A673 (cell line): Measurements from ENCODE around the gene PSMD3. TPM values are rescaled to one million over a fixed set of nuclear protein-coding genes. Genes with fewer than 3 reads are reported as not detected.

ENCODE experiments used
- BruUV-seq: library from RNA; stranded (reverse); fragments of 400-500 nt; replicated peaks from 2 replicates; lab custom pipeline; 2021; lab: Mats Ljungman, UMichigan
- CTCF ChIA-PET: fragments of 300-600 bp; sonication (Branson Sonifier 250); formaldehyde crosslinking; loops from one replicate; lab custom pipeline; 2022; ENCODE audit warnings: antibody characterized with exemption; lab: Charles Lee
- POLR2A ChIA-PET: fragments of 300-600 bp; sonication (Branson Sonifier 250); formaldehyde crosslinking; loops from one replicate; lab custom pipeline; 2022; ENCODE audit warnings: antibody characterized with exemption; ENCODE audit not compliant: low non-redundant PET; lab: Charles Lee
- DNase-seq: peaks from one replicate; pipeline ENCODE4 v3.0.0-alpha.2; 2015; ENCODE audit warnings: low spot score
- H3K27ac ChIP-seq: fragments of 200-600 bp; sonication (generic); 2 replicates; pipeline ENCODE4 v1.5.1; 2016; ENCODE audit warnings: mixed run types, low read depth, mild to moderate bottlenecking, mixed read lengths, antibody characterized with exemption, low read length; ENCODE audit not compliant: poor library complexity, severe bottlenecking
- H3K27me3 ChIP-seq: fragments of 200-600 bp; sonication (generic); replicated peaks from 2 replicates; pipeline ENCODE4 v1.6.1; 2017; ENCODE audit warnings: mixed run types, low read depth, mild to moderate bottlenecking, mixed read lengths, antibody characterized with exemption, low read length; ENCODE audit not compliant: insufficient read depth, poor library complexity
- H3K36me3 ChIP-seq: fragments of 200-600 bp; sonication (generic); 2 replicates; pipeline ENCODE4 v1.6.1; 2016; ENCODE audit warnings: mixed run types, mild to moderate bottlenecking, mixed read lengths, antibody characterized with exemption, low read length; ENCODE audit not compliant: insufficient read depth, poor library complexity, severe bottlenecking
- H3K4me1 ChIP-seq: fragments of 200-600 bp; sonication (generic); 2 replicates; pipeline ENCODE4 v1.6.1; 2017; ENCODE audit warnings: mixed run types, mild to moderate bottlenecking, mixed read lengths, antibody characterized with exemption, low read length; ENCODE audit not compliant: insufficient read depth, poor library complexity, severe bottlenecking
- H3K4me3 ChIP-seq: fragments of 200-600 bp; sonication (generic); 2 replicates; pipeline ENCODE4 v1.5.1; 2016; ENCODE audit warnings: low read depth, mixed run types, mild to moderate bottlenecking, mixed read lengths, low read length; ENCODE audit not compliant: poor library complexity, severe bottlenecking
- H3K9me3 ChIP-seq: fragments of 200-600 bp; sonication (generic); 2 replicates; pipeline ENCODE4 v1.6.1; 2016; ENCODE audit warnings: mixed run types, low read depth, mild to moderate bottlenecking, mixed read lengths, antibody characterized with exemption, low read length; ENCODE audit not compliant: poor library complexity, severe bottlenecking
- EZH2 ChIP-seq: fragments of 200-600 bp; sonication (generic); IDR thresholded peaks from 2 replicates; pipeline ENCODE4 v1.6.1; 2017; ENCODE audit warnings: borderline replicate concordance, low read depth, mild to moderate bottlenecking, mixed read lengths, antibody characterized with exemption, low read length; ENCODE audit not compliant: poor library complexity, severe bottlenecking
- intact Hi-C: fragments of 100-400 bp; cut with micrococcal nuclease; formaldehyde crosslinking; loops from one replicate; pipeline ENCODE4 v1.10.0; 2022; ENCODE audit not compliant: unreplicated experiment
- total RNA-seq: library from RNA; stranded (reverse); gene quantifications from 2 replicates; pipeline ENCODE4 v1.2.3, GENCODE V29; 2021
- TF ChIP-seq, protein P1 (sequence below): fragments of 300-800, 200-600 bp; sonication (generic); conservative IDR thresholded peaks from 2 replicates; pipeline ENCODE4 v1.5.1; 2017; ENCODE audit warnings: low read depth, mild to moderate bottlenecking, antibody characterized with exemption, low read length, moderate library complexity, mixed read lengths

PSMD3 gene
- total RNA-seq, 1 experiment from 2014 or later: 161 TPM

DNA sequence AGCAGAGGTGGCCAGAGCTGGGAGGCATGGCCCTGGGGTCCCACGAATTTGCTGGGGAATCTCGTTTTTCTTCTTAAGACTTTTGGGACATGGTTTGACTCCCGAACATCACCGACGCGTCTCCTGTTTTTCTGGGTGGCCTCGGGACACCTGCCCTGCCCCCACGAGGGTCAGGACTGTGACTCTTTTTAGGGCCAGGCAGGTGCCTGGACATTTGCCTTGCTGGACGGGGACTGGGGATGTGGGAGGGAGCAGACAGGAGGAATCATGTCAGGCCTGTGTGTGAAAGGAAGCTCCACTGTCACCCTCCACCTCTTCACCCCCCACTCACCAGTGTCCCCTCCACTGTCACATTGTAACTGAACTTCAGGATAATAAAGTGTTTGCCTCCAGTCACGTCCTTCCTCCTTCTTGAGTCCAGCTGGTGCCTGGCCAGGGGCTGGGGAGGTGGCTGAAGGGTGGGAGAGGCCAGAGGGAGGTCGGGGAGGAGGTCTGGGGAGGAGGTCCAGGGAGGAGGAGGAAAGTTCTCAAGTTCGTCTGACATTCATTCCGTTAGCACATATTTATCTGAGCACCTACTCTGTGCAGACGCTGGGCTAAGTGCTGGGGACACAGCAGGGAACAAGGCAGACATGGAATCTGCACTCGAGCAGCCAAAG is 36.9 kb downstream of the PSMD3 start:
- TF ChIP-seq, protein P1, sequence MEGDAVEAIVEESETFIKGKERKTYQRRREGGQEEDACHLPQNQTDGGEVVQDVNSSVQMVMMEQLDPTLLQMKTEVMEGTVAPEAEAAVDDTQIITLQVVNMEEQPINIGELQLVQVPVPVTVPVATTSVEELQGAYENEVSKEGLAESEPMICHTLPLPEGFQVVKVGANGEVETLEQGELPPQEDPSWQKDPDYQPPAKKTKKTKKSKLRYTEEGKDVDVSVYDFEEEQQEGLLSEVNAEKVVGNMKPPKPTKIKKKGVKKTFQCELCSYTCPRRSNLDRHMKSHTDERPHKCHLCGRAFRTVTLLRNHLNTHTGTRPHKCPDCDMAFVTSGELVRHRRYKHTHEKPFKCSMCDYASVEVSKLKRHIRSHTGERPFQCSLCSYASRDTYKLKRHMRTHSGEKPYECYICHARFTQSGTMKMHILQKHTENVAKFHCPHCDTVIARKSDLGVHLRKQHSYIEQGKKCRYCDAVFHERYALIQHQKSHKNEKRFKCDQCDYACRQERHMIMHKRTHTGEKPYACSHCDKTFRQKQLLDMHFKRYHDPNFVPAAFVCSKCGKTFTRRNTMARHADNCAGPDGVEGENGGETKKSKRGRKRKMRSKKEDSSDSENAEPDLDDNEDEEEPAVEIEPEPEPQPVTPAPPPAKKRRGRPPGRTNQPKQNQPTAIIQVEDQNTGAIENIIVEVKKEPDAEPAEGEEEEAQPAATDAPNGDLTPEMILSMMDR: no peak
- no peak for TF ChIP-seq EZH2
- no TSS peak for BruUV-seq
- no peak for DNase-seq
- CTCF ChIA-PET: no interaction called here
- H3K27me3 ChIP-seq: no peaks in the 10 kb centered on the region
- no peak overlapping the region for H3K27ac ChIP-seq
- H3K9me3 ChIP-seq: no peaks in the 10 kb centered on the region
- POLR2A ChIA-PET: no interaction called here
- H3K4me1 ChIP-seq: no peaks in the 10 kb centered on the region
- intact Hi-C loops: loop anchor here (10.0 kb wide), 1 partner anchor 277 kb away; no protein-coding TSS in a partner anchor
- H3K4me3 ChIP-seq: no peak overlapping the region
- no peaks in the 10 kb centered on the region for H3K36me3 ChIP-seq

DNA sequence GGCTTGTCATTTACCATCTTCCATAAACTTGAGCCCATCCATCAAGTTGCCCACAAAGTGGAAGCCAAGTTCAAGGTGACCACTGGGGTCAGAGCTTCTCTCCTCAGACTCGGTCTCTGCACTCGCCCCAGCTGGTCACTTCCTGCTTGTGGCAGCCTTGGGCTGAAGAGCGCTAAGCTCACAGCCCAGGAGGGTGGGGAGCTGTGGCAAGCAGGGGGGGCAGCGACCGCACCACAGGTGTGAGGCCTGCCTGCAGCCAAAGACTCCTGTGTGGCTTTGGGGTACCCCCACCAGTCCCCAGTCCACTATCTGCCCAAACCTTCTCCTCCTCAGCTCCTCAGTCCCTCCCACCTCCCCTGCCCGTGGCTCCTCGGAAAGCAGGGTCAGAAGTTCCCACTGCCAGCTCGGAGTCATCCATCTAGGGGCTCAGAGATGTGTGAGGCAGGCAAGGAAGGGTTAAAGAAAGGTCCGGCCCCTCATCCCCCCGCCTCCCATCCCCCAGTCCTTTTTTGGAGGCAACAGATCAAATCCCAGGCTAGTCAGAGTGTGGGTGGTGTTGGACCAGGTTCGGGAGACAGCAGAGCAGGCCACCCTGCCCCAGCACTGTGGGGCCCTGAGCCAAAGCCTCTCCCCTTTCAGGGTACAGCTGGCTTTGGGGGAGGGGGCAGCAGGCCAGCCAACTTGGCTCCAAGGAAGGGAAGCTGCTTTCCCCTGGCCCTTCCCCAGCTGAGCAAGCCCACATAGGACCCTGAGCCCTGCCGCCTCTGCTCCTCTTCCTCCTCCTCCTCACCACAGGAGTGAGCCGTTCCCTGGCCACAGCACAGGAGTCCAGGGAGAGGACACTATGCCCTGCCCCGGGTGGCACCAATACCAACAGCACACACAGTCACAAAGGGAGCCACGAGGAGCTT is 37.9 kb downstream of the PSMD3 start:
- no peak overlapping the region for H3K27ac ChIP-seq
- DNase-seq: no peak
- H3K36me3 ChIP-seq: no peaks in the 10 kb centered on the region
- H3K27me3 ChIP-seq: no peaks in the 10 kb centered on the region
- TF ChIP-seq, protein P1: no peak
- TF ChIP-seq EZH2: no peak
- ChIA-PET CTCF (interaction anchor here (0.5 kb wide), 1 partner anchor 423 kb away, joined by 4 read pairs; no protein-coding TSS in a partner anchor), POLR2A (no interaction called here)
- no TSS peak for BruUV-seq
- no peak overlapping the region for H3K4me3 ChIP-seq
- intact Hi-C loops: loop anchor here (10.0 kb wide), 1 partner anchor 276 kb away; no protein-coding TSS in a partner anchor
- H3K9me3 ChIP-seq: no peaks in the 10 kb centered on the region
- H3K4me1 ChIP-seq: no peaks in the 10 kb centered on the region

DNA sequence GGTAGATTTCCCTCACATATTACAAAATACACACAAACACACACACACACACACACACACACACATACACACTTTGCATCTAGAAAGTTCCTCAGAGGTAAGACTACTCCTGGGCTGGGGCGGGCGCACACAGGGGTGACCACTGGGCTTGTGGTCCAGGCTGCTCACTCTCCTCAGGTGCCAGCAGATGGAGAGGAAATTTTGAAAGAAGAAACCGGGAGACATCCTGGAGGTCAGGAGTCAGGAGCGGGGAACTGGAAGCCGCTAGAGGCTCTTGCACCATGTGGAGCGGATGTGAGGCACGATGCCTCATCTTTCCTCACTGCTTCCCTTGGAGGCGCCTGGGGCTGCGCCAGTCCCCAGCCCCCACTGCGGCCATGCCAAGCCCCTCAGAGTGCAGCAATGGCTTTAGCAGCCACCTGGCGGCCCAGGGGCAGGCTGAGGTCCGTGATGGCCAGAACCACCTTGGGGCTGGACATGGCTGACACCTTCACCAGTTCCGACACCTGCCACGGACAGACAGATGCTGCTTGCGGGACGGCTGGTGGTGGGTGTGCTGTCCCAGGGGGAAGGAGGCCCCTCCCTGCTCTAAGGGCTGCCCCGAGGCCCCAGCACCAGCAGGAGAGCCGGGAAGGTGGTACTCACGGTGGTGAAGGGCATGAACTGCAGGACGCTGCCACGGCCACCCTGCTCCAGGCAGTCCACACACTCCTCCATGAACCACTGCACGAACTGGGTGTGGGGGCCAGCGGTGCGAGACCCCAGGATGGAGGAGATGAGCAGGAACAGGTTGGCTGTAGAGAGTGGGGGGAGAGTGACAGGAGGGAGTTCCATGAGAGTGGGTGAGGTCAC is 38.8 kb downstream of the PSMD3 start:
- H3K27ac ChIP-seq: no peak overlapping the region

More for the DNA sequence above, 38.8 kb downstream of the PSMD3 start:
- BruUV-seq: TSS peak; percentile 29
- no peak overlapping the region for H3K4me3 ChIP-seq
- no peak for DNase-seq
- H3K27me3 ChIP-seq: no peaks in the 10 kb centered on the region
- TF ChIP-seq, protein P1: no peak
- no peak for TF ChIP-seq EZH2
- intact Hi-C loops: loop anchor here (10.0 kb wide), 1 partner anchor 275 kb away; no protein-coding TSS in a partner anchor
- POLR2A ChIA-PET: no interaction called here
- no peaks in the 10 kb centered on the region for H3K9me3 ChIP-seq
- H3K4me1 ChIP-seq: no peaks in the 10 kb centered on the region
- CTCF ChIA-PET: no interaction called here
- H3K36me3 ChIP-seq: no peaks in the 10 kb centered on the region
